Activated naive CD8-positive, alpha-beta T cell (primary cell): ENCODE data around the gene DHRS4L2.
A peak's percentile ranks its signal among the peaks of the same experiment; 100 is the strongest.
"Not testable (repeated sequence)": the region's sequence is repeated elsewhere in the genome, so short reads cannot be mapped to it uniquely, and the experiment has no call there.

Experiments
- H3K27ac Mint-ChIP-seq: one replicate; pipeline ENCODE4 v1.8.0; 2021; ENCODE audit warnings: mixed read lengths
- H3K27me3 Mint-ChIP-seq: one replicate; pipeline ENCODE4 v1.8.0; 2021; ENCODE audit warnings: mixed read lengths
- H3K36me3 Mint-ChIP-seq: one replicate; pipeline ENCODE4 v1.8.0; 2021; ENCODE audit warnings: mixed read lengths
- H3K4me1 Mint-ChIP-seq: one replicate; pipeline ENCODE4 v1.8.0; 2021; ENCODE audit warnings: low read depth, mixed read lengths
- H3K4me3 Mint-ChIP-seq: one replicate; pipeline ENCODE4 v1.8.0; 2021; ENCODE audit warnings: mild to moderate bottlenecking, mixed read lengths
- H3K9me3 Mint-ChIP-seq: one replicate; pipeline ENCODE4 v1.8.0; 2021; ENCODE audit warnings: low read depth, mixed read lengths

The DHRS4L2 gene

DNA sequence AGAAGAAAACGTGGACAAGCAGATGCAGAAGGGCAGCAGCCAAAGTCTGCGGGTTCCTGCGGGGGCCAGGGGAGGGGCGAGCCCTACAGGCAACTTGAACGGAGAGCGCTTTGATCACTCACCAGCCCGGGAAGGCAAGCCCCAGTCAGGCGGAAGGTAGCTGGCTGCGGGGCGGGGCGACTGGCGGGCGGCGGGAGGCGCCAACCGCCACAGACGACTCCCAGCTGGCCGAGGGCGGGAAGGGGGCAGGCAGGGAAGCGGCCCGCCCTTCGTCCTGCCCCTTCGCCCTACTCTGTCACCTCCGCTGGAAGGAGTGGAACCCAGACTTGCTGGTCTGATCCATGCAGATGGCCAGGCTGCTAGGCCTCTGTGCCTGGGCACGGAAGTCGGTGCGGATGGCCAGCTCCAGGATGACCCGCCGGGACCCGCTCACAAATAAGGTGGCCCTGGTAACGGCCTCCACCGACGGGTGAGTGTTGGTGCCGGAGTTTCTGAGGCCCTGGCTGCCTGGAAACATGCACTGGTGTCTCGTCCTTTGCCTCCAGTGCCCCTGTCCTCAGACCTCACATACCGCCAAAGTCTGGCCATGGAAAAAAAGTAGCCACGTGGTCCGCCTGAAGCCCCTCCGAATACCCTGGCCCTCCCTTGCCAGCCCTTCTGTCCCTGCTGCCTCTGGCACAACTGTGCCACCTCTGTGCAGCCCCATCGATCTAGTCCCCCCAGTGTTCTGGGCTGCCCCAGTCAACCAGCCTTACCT lies at the start of gene DHRS4L2:
TSS of gene DHRS4L2 (plus strand) at position 323 of the 757 bp plus-strand sequence. CDS start at position 342, 19 bp downstream.
- H3K4me3 Mint-ChIP-seq: peak within 1 kb of the TSS; percentile 76
- H3K36me3 Mint-ChIP-seq: not testable (repeated sequence)

DNA sequence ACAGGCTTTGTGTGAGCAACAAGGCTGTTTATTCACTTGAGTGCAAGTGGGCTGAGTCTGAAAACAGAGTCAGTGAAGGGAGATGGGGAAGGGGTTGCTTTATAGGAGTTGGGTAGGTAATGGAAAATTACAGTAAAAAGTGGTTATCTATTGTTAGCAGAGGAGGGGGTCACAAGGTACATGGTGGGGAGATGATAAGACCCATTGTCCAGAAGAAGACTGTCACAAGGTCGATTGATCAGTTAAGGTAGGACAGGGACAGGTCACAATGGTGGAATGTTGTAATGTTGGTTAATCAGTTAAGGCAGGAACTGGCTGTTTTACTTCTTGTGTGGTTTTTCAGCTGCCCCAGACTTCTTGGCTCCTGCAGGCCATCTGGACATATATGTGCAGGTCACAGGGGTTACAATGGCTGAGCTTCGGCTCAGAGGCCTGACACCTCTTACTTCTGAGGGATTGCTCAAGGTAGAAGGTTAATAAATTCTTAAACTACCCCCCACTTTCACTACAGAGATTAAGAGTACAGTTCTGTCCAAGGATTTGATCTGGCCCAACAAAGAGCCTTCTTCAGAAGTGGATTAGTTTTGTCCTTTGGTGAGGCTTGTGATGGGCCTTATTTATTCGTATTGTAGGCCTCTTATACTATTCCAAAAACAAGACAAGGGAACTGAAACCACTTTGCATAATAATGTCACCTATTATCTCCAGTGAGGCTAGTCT lies 49.0 kb upstream of the DHRS4L2 start:
- Mint-ChIP-seq H3K36me3 (peaks cover 4% of the 10 kb centered on the region), H3K4me1 (peaks cover 2% of the 10 kb centered on the region), H3K27me3 (no peaks in the 10 kb centered on the region), H3K4me3 (no peak overlapping the region), H3K27ac (no peak overlapping the region), H3K9me3 (no peaks in the 10 kb centered on the region)

More for the DNA sequence above, at the start of gene DHRS4L2:
- H3K27me3 Mint-ChIP-seq, H3K9me3 Mint-ChIP-seq: not testable (repeated sequence)
- peak within 1 kb of the TSS; percentile 70 for H3K27ac Mint-ChIP-seq
- peaks cover 24% of the 10 kb centered on the region for H3K4me1 Mint-ChIP-seq

DNA sequence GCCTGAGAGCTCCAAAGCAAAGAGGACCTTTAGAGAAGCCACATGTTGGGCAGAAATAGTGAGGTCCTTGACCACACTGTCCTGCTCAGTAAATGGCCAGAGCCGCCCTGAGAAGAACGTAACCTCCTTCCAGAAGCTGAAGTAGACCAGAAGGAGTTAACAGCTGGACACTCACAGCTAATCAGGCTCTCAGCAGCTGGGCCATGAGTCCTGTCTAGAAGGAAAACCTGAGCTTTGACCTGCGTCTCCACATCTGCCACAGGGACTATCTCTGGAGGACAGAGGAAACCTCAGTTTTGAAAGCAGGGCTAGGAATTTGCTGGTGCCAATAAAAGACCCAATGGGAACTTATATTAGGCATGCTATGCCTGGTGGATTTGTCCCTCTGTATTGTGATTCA lies 47.5 kb upstream of the DHRS4L2 start:
- Mint-ChIP-seq H3K4me1 (peaks cover 8% of the 10 kb centered on the region), H3K4me3 (no peak overlapping the region), H3K9me3 (no peaks in the 10 kb centered on the region), H3K27ac (no peak overlapping the region), H3K36me3 (peaks cover 4% of the 10 kb centered on the region), H3K27me3 (no peaks in the 10 kb centered on the region)

DNA sequence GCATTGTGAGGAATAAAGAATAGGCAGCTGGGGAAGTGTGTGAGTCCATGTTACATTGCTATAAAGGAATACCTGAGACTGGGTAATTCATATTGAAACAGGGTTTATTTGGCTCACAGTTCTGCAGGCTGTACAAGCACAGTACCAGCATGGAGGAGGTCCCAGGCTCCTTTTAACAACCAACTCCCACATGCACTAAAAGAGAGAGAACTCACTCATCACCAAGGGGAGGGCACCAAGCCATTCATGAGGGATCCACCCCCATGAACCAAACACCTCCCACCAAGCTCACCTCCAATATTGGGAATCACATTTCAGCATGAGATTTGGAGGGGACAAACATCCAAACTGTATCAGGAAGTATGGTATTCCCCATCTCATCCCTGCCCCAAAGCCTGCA lies 47.1 kb upstream of the DHRS4L2 start:
- Mint-ChIP-seq H3K4me3 (no peak overlapping the region), H3K27me3 (no peaks in the 10 kb centered on the region), H3K27ac (no peak overlapping the region), H3K9me3 (no peaks in the 10 kb centered on the region), H3K4me1 (peaks cover 13% of the 10 kb centered on the region), H3K36me3 (peaks cover 4% of the 10 kb centered on the region)

DNA sequence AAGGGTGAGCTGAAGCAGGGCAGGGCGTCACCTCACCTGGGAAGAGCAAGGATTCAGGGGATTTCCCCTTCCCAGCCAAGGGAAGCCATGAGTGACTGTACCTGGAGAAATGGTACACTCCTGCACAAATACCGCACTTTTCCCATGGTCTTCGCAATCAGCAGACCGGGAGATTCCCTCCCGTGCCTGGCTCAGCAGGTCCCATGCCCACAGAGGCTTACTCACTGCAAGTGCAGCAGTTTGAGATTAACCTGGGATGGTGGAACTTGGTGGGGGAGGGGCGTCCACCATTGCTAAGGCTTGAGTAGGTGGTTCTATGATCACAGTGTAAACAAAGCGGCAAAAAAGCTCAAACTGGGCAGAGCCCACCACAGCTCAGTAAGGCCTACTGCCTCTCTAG lies 46.1 kb upstream of the DHRS4L2 start:
- H3K36me3 Mint-ChIP-seq: peaks cover 4% of the 10 kb centered on the region
- no peak overlapping the region for H3K27ac Mint-ChIP-seq

DNA sequence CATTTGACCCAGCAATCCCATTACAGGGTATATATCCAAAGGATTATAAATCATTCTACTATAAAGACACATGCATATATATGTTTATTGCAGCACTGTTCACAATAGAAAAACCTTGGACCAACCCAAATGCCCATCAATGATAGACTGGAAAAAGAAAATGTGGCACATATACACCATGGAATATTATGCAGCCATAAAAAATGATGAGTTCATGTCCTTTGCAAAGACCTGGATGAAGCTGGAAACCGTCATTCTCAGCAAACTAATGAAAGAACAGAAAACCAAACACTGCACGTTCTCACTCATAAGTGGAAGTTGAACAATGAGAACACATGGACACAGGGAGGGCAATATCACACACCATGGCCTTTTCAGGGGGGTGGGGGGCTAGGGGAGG lies 39.7 kb upstream of the DHRS4L2 start:
- not testable (repeated sequence) for H3K9me3 Mint-ChIP-seq, H3K27me3 Mint-ChIP-seq, H3K36me3 Mint-ChIP-seq, H3K4me3 Mint-ChIP-seq, H3K27ac Mint-ChIP-seq
- peaks cover 45% of the 10 kb centered on the region for H3K4me1 Mint-ChIP-seq

More for the DNA sequence above, 46.1 kb upstream of the DHRS4L2 start:
- no peaks in the 10 kb centered on the region for H3K9me3 Mint-ChIP-seq
- no peaks in the 10 kb centered on the region for H3K27me3 Mint-ChIP-seq
- H3K4me1 Mint-ChIP-seq: peaks cover 16% of the 10 kb centered on the region
- no peak overlapping the region for H3K4me3 Mint-ChIP-seq

DNA sequence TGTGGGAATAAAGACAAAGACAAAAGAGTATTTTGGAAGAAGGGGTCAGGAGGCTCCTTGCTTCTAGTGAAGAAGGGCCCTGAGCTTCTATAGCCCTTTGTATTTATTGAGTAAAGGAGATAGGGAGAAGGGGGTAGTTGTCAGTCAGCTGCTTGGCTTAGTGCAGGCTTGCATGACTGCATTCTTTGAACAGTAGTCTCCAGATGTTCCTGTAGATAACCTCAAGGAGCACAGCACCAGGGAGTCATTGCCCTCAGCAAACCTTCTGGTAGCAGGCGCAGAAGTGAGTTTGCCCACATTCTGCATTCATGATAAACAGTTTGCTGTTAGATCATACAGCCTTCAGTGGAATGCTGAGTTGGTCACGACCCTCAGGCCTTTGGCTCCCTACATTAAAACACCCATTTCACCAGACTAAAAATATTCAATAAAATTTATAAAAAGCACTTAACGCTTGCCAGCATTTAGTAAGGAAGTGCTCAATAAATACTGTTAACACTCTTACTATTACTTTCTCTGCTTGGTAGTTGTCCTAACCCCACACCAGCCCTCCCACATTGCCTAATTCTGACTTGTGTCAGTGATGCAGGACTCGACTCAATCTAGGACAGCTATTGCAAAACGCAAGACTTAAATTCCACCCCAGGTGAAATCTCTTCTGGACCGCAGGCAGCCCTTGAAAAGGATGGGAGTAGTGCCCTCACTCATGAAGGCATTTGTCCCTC lies 38.2 kb upstream of the DHRS4L2 start:
- no peaks in the 10 kb centered on the region for H3K27me3 Mint-ChIP-seq
- H3K4me3 Mint-ChIP-seq: no peak overlapping the region
- no peaks in the 10 kb centered on the region for H3K36me3 Mint-ChIP-seq
- no peak overlapping the region for H3K27ac Mint-ChIP-seq
- H3K9me3 Mint-ChIP-seq: no peaks in the 10 kb centered on the region
- peaks cover 47% of the 10 kb centered on the region for H3K4me1 Mint-ChIP-seq

DNA sequence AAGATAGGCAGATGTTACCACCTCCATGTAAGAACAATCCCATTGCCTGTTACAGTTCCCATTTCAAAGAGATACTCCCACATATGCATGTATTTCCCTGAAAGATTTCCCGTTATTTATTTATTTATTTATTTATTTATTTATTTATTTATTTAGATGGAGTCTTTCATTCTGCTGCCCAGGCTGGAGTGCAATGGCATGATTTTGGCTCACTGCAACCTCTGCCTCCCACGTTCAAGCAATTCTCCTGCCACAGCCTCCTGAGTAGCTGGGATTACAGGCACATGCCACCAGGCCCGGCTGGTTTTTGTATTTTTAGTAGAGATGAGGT lies 37.6 kb upstream of the DHRS4L2 start:
- H3K4me3 Mint-ChIP-seq, H3K27me3 Mint-ChIP-seq, H3K27ac Mint-ChIP-seq, H3K36me3 Mint-ChIP-seq, H3K9me3 Mint-ChIP-seq: not testable (repeated sequence)
- peaks cover 42% of the 10 kb centered on the region for H3K4me1 Mint-ChIP-seq

DNA sequence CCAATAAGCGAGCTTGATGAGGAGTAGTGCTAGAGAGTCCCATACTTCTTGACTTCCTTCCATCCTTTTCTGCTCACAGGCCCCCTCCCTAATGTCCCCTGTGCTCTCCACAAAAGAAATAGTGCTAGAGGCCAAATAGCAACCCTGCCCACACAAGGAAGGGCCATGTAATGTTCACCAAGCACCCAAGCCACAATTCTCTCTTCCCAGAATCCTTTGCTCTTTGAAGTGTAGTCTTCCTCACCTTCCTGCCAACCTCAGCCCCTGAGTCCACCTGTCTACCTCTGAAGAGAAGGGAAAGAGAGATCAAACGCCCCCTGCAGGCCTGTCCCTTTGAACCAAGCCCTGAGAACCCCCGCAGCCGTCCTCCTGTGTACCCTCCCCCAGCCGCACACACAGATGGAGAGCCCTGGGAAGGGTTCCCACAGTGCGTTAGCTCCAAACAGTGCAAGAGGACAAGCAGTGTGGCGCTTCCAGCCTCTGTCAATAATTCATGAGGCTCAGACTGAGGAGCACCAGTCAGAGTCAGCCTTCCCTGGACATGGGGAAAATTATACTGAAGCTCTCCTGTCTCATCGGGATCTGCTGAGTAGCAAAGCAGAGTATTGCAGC lies 37.0 kb upstream of the DHRS4L2 start:
- Mint-ChIP-seq H3K4me3 (peak overlapping the region; percentile 9), H3K4me1 (peaks cover 36% of the 10 kb centered on the region), H3K27ac (peak overlapping the region; percentile 46), H3K27me3 (no peaks in the 10 kb centered on the region), H3K9me3 (no peaks in the 10 kb centered on the region), H3K36me3 (no peaks in the 10 kb centered on the region)

DNA sequence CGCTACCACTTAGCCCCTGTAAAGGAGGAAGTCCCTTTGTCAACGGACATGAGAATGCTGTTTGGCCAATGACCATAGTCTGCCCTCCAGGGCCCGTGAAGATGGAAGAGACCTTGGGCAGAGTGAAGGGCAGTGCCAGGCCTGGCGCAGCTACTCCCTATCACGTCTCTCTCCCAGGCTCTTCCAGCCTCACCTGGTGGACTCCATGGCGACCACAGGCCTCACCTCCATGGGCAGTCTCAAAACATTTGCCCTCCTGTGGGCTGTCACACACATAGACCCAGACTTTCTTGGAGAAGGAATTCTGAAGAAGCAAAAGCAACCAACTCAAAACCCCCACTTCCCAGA lies 35.6 kb upstream of the DHRS4L2 start:
- peak overlapping the region; percentile 95 for H3K4me3 Mint-ChIP-seq
- H3K27ac Mint-ChIP-seq: peak overlapping the region; percentile 74
- H3K4me1 Mint-ChIP-seq: peaks cover 28% of the 10 kb centered on the region
- not testable (repeated sequence) for H3K36me3 Mint-ChIP-seq, H3K9me3 Mint-ChIP-seq, H3K27me3 Mint-ChIP-seq

DNA sequence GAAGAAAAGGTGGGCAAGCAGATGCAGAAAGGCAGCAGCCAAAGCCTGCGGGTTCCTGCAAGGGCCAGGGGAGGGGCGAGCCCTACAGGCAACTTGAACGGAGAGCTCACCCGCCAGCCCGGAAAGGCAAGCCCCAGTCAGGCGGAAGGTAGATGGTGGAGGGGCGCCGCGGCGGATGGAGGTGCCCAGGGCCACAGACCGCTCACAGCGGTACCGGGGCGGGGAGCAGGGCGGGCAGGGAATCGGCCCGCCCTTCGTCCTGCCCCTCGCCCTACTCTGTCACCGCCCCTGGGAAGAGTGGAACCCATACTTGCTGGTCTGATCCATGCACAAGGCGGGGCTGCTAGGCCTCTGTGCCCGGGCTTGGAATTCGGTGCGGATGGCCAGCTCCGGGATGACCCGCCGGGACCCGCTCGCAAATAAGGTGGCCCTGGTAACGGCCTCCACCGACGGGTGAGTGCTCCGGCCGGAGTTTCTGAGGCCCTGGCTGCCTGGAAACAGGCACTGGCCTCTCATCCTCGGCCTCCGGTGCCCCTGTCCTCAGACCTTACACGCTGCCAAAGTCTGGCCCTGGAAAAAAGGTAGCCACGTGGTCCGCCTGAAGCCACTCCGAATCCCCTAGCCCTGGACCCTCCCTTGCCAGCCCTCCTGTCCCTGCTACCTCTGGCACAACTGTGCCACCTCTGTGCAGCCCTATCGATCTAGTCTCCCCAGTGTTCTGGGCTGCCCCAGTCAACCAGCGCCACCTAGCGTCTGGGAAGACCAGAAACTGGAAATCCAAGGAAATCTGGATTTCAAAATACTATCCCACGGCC lies 35.1 kb upstream of the DHRS4L2 start, which contains the start of gene DHRS4:
TSS of gene DHRS4 (plus strand) at position 307 of the 815 bp plus-strand sequence. CDS start at position 326, 19 bp downstream.
- Mint-ChIP-seq H3K4me1 (peaks cover 28% of the 10 kb centered on the region), H3K36me3 (no peaks in the 10 kb centered on the region), H3K4me3 (peak within 1 kb of the TSS; percentile 95), H3K27me3 (no peaks in the 10 kb centered on the region), H3K9me3 (no peaks in the 10 kb centered on the region), H3K27ac (peak within 1 kb of the TSS; percentile 74)

DNA sequence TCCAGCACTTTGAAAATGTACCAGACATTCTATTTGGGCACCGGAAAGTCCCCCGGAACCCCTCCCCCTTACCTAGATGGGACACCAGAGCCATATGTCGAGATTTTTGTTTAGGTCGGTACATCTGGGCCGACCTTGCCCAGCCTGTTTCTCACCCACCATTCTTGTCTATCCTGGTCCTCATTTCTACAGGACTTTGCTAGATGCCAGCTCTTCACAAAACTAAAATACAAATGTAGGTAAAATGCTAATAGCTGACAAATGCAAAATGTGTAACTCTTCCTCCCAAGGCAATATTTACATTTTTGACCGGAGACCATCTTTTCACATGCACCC lies 34.5 kb upstream of the DHRS4L2 start:
- H3K9me3 Mint-ChIP-seq, H3K36me3 Mint-ChIP-seq, H3K27me3 Mint-ChIP-seq: not testable (repeated sequence)
- peaks cover 25% of the 10 kb centered on the region for H3K4me1 Mint-ChIP-seq
- H3K4me3 Mint-ChIP-seq: peak overlapping the region; percentile 95
- H3K27ac Mint-ChIP-seq: peak overlapping the region; percentile 74

DNA sequence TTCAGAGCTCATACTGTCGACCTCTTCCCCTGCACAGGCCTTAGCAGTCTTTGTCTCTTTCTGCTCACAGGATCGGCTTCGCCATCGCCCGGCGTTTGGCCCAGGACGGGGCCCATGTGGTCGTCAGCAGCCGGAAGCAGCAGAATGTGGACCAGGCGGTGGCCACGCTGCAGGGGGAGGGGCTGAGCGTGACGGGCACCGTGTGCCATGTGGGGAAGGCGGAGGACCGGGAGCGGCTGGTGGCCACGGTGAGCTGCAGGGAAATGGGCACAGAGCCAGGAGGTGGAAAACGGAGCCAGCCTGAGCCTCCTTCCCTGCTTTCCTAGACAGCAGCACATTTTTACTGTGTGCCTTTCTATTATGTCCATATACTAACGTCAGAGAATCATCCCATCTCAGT lies 33.8 kb upstream of the DHRS4L2 start:
- not testable (repeated sequence) for H3K4me3 Mint-ChIP-seq, H3K9me3 Mint-ChIP-seq, H3K36me3 Mint-ChIP-seq, H3K27ac Mint-ChIP-seq, H3K27me3 Mint-ChIP-seq
- peaks cover 25% of the 10 kb centered on the region for H3K4me1 Mint-ChIP-seq

DNA sequence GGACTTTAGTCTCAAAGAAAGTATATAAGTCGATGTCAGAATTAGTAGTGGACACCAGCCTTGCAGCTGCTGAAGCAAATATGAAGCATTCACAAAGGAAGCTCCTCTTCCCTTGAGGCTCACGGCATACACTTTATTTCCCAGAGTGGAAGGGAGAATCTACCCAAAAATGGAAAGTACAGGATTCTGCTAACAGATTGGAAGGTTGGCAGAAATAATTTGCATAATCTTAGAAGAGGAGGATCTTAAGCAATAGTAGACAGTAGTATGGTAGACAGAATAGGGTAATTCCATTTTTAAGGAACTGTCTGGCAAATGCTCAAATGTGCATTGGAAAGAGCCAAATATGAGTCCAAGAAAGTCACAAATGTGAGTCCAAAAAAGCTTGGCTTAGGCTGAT lies 32.9 kb upstream of the DHRS4L2 start:
- H3K4me1 Mint-ChIP-seq: peaks cover 25% of the 10 kb centered on the region
- not testable (repeated sequence) for H3K4me3 Mint-ChIP-seq, H3K27me3 Mint-ChIP-seq, H3K27ac Mint-ChIP-seq, H3K36me3 Mint-ChIP-seq, H3K9me3 Mint-ChIP-seq
